ENCODE data around the gene DTX1.
"Not testable (repeated sequence)": the region's sequence is repeated elsewhere in the genome, so short reads cannot be mapped to it uniquely, and the experiment has no call there.

The DTX1 gene

DNA sequence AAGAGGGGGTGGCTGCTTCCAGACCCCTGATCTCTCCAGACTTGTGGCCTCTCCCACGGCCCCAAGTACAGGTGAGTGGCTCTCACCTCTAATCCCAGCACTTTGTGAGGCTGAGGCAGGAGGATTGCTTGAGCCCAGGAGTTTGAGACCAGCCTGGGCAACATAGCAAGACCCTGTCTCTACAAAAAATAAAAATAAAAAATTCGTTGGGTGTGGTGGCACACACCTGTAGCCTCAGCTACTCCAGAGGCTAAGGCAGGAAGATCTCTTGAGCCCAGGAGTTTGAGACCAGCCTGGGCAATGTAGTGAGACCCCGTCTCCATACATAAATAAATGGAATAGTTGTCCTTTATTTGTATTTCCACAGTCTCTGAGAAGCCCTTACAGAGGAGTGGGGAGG, 85.2 kb downstream of the DTX1 start:
- CTCF ChIA-PET, result interaction anchor here (1.2 to 11.0 kb wide), 3 partner anchors 9 to 19 kb away, joined by 3 to 149 read pairs (median 4); partner anchors contain the start of gene CFAP73
- WGBS (ENCODE audit: insufficient coverage), result 80% methylated on average over 1 of the region's 3 CpGs
- H3K4me3 ChIP-seq (ENCODE audit: control insufficient read depth in 1 of 7, extremely low read depth in 1 of 7, insufficient read depth in 4 of 7, low read depth in 2 of 7, low read length in 6 of 7); H3K9me3 ChIP-seq (ENCODE audit: control extremely low read depth in 1 of 5, control insufficient read depth in 4 of 5, insufficient read depth in 2 of 5, low read depth in 1 of 5, low read length in 4 of 5); H3K27me3 ChIP-seq (replicated peaks in 2 of 5; ENCODE audit: control insufficient read depth in 4 of 5, insufficient read depth in 5 of 5, low read length in 4 of 5); DNase-seq; POLR2A ChIA-PET; H3K36me3 ChIP-seq (ENCODE audit: control insufficient read depth in 4 of 4, insufficient read depth in 4 of 4, low read length in 3 of 4); H3K27ac ChIP-seq (ENCODE audit: insufficient read depth in 1 of 2, low read depth in 1 of 2, low read length in 2 of 2, poor library complexity in 1 of 2, severe bottlenecking in 2 of 2): not testable (repeated sequence)
- H3K4me1 ChIP-seq (ENCODE audit: control extremely low read depth in 1 of 4, control insufficient read depth in 4 of 4, insufficient read depth in 4 of 4, low read length in 3 of 4), result peaks cover 0 to 25% (median 14%) of the 10 kb centered on the region in 4 experiments

DNA sequence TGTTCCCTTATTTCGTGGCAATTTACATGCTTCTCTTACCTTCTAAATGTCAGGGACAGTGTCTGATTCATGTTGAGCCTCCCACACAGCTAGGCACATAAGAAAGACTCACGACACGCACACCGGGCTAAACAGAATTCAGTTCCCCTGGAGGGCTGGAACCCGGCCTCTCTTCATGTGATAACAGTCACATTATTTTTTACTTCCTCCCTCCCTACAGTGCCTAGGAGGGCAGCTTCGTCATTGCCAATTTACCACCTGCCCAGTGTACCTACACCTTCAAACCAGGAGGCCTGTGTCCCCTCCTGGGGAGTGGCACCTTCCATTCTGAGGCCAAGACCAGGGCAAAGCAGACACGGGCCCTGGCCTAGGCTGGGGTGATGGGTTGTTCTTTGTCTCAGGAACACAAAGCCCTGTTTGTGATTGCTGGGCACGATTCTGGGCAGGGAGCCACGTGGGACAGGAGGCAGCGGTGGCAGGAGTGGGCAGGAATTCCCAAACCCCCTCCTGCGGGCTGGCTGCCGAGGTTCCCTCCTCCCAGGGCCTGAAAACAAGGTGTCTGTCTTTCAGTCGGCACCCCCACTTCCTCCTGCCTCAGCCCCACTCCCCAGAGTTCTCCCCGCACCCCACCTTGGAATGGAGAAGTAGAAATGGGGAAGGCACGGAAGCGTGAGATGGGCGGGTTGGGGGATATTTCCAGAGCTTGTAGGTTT, 85.8 kb downstream of the DTX1 start:
- Histone ChIP-seq H3K4me1 (ENCODE audit: control extremely low read depth in 1 of 4, control insufficient read depth in 4 of 4, insufficient read depth in 4 of 4, low read length in 3 of 4) (peaks cover 0 to 21% (median 14%) of the 10 kb centered on the region in 4 experiments), H3K36me3 (ENCODE audit: control insufficient read depth in 4 of 4, insufficient read depth in 4 of 4, low read length in 3 of 4) (no peaks in the 10 kb centered on the region), H3K9me3 (ENCODE audit: control extremely low read depth in 1 of 5, control insufficient read depth in 4 of 5, insufficient read depth in 2 of 5, low read depth in 1 of 5, low read length in 4 of 5) (peaks cover 0 to 2% (median 0%) of the 10 kb centered on the region in 5 experiments), H3K4me3 (ENCODE audit: control insufficient read depth in 1 of 7, extremely low read depth in 1 of 7, insufficient read depth in 4 of 7, low read depth in 2 of 7, low read length in 6 of 7) (peak overlapping the region in 2 of 7 experiments; percentile 0 to 14), H3K27me3 (replicated peaks in 2 of 5; ENCODE audit: control insufficient read depth in 4 of 5, insufficient read depth in 5 of 5, low read length in 4 of 5) (no peaks in the 10 kb centered on the region), H3K27ac (ENCODE audit: insufficient read depth in 1 of 2, low read depth in 1 of 2, low read length in 2 of 2, poor library complexity in 1 of 2, severe bottlenecking in 2 of 2) (peak overlapping the region in 1 of 2 experiments; percentile 45)
- 35% methylated on average over 8 of the region's 17 CpGs for WGBS (ENCODE audit: insufficient coverage)
- ChIA-PET CTCF (interaction anchor here (1.0 to 11.0 kb wide), 4 partner anchors 8 to 19 kb away, joined by 4 to 149 read pairs (median 4); partner anchors contain the start of gene CFAP73), POLR2A (no interaction called here)
- peak; percentile 40 to 86 (median 86) for DNase-seq

DNA sequence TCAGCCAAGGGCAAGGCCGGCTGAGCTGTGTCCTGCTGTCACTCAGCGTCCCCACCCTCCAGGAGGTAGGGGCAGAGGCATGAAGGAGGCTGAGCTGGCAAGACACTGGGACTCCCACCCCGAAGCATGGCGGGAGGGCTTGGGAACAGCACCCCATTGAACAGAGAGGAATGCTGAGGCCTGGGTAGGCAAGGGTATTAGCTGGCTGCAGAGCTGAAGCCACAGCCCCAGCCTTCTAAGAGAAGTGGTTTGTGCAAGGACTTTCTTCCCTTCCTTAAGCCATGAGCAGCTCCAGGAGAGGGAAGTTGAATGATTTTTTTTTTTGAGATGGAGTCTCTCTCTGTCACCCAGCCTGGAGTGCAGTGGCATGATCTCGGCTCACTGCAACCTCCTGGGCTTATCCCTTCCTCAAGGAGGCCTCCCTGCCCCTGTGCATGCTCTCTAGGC, 86.4 kb downstream of the DTX1 start:
- CTCF ChIA-PET, result interaction anchor here (1.0 to 11.0 kb wide), 4 partner anchors 7 to 18 kb away, joined by 4 to 149 read pairs (median 4); partner anchors contain the start of gene CFAP73
- 41% methylated on average over 4 of the region's 5 CpGs for WGBS (ENCODE audit: insufficient coverage)
- Histone ChIP-seq H3K4me1 (ENCODE audit: control extremely low read depth in 1 of 4, control insufficient read depth in 4 of 4, insufficient read depth in 4 of 4, low read length in 3 of 4) (peaks cover 0 to 21% (median 14%) of the 10 kb centered on the region in 4 experiments), H3K36me3 (ENCODE audit: control insufficient read depth in 4 of 4, insufficient read depth in 4 of 4, low read length in 3 of 4) (no peaks in the 10 kb centered on the region), H3K4me3 (ENCODE audit: control insufficient read depth in 1 of 7, extremely low read depth in 1 of 7, insufficient read depth in 4 of 7, low read depth in 2 of 7, low read length in 6 of 7) (no peak overlapping the region), H3K27me3 (replicated peaks in 2 of 5; ENCODE audit: control insufficient read depth in 4 of 5, insufficient read depth in 5 of 5, low read length in 4 of 5) (no peaks in the 10 kb centered on the region), H3K27ac (ENCODE audit: insufficient read depth in 1 of 2, low read depth in 1 of 2, low read length in 2 of 2, poor library complexity in 1 of 2, severe bottlenecking in 2 of 2) (no peak overlapping the region), H3K9me3 (ENCODE audit: control extremely low read depth in 1 of 5, control insufficient read depth in 4 of 5, insufficient read depth in 2 of 5, low read depth in 1 of 5, low read length in 4 of 5) (peaks cover 0 to 2% (median 0%) of the 10 kb centered on the region in 5 experiments)
- no peak for DNase-seq
- POLR2A ChIA-PET, result no interaction called here

DNA sequence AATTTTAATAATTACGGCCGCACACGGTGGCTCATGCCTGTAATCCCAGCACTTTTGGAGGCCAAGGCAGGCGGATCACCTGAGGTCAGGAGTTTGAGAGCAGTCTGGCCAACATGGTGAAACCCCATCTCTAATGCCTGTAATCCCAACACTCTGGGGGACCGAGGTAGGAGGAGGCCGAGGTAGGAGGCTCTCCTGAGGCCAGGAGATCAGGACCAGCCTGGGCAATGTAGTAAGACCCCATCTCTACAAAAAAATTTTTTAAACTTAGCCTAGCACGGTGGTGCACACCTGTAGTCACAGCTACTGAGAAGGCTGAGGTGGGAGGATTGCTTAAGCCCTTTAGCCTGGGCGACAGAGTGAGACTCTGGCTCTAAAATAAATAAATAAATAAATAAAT, 87.4 kb downstream of the DTX1 start:
- ChIA-PET CTCF (interaction anchor here (1.3 to 12.7 kb wide), 3 partner anchors 6 to 30 kb away, joined by 4 to 149 read pairs (median 7); partner anchors contain the start of gene RASAL1), POLR2A (no interaction called here)
- Histone ChIP-seq H3K27me3 (replicated peaks in 2 of 5; ENCODE audit: control insufficient read depth in 4 of 5, insufficient read depth in 5 of 5, low read length in 4 of 5) (no peaks in the 10 kb centered on the region), H3K27ac (ENCODE audit: insufficient read depth in 1 of 2, low read depth in 1 of 2, low read length in 2 of 2, poor library complexity in 1 of 2, severe bottlenecking in 2 of 2) (no peak overlapping the region), H3K9me3 (ENCODE audit: control extremely low read depth in 1 of 5, control insufficient read depth in 4 of 5, insufficient read depth in 2 of 5, low read depth in 1 of 5, low read length in 4 of 5) (peaks cover 0 to 2% (median 0%) of the 10 kb centered on the region in 5 experiments), H3K4me3 (ENCODE audit: control insufficient read depth in 1 of 7, extremely low read depth in 1 of 7, insufficient read depth in 4 of 7, low read depth in 2 of 7, low read length in 6 of 7) (no peak overlapping the region), H3K4me1 (ENCODE audit: control extremely low read depth in 1 of 4, control insufficient read depth in 4 of 4, insufficient read depth in 4 of 4, low read length in 3 of 4) (peaks cover 0 to 21% (median 14%) of the 10 kb centered on the region in 4 experiments), H3K36me3 (ENCODE audit: control insufficient read depth in 4 of 4, insufficient read depth in 4 of 4, low read length in 3 of 4) (no peaks in the 10 kb centered on the region)
- WGBS (ENCODE audit: insufficient coverage), result 92% methylated on average over 2 of the region's 8 CpGs
- DNase-seq, result no peak

DNA sequence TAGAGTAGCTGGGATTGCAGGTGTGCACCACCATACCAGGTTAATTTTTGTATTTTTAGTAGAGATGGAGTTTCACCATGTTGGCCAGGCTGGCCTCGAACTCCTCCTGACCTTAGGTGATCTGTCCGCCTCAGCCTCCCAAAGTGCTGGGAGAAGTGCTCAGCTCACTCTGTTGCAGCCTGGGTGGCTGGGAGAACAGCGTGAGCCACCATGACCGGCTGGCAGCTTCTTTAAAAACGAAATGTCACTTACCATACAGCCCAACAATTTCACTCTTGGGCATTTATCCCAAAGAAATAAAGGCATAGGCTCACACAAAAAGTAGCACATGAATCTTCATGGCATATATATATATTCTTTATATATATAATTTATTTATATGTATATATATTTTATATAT, 88.3 kb downstream of the DTX1 start:
- POLR2A ChIA-PET, result no interaction called here
- peaks cover 0 to 21% (median 20%) of the 10 kb centered on the region in 4 experiments for H3K4me1 ChIP-seq (ENCODE audit: control extremely low read depth in 1 of 4, control insufficient read depth in 4 of 4, insufficient read depth in 4 of 4, low read length in 3 of 4)
- no peak for DNase-seq
- peaks cover 0 to 2% (median 0%) of the 10 kb centered on the region in 5 experiments for H3K9me3 ChIP-seq (ENCODE audit: control extremely low read depth in 1 of 5, control insufficient read depth in 4 of 5, insufficient read depth in 2 of 5, low read depth in 1 of 5, low read length in 4 of 5)
- H3K27ac ChIP-seq (ENCODE audit: insufficient read depth in 1 of 2, low read depth in 1 of 2, low read length in 2 of 2, poor library complexity in 1 of 2, severe bottlenecking in 2 of 2), result no peak overlapping the region
- 100% methylated on average over 3 of the region's 5 CpGs for WGBS (ENCODE audit: insufficient coverage)
- H3K4me3 ChIP-seq (ENCODE audit: control insufficient read depth in 1 of 7, extremely low read depth in 1 of 7, insufficient read depth in 4 of 7, low read depth in 2 of 7, low read length in 6 of 7), result no peak overlapping the region
- CTCF ChIA-PET, result interaction anchor here (0.9 to 12.7 kb wide), 4 partner anchors 7 to 29 kb away, joined by 3 to 149 read pairs (median 6); partner anchors contain the start of gene RASAL1
- peaks cover 0 to 2% (median 0%) of the 10 kb centered on the region in 5 experiments for H3K27me3 ChIP-seq (replicated peaks in 2 of 5; ENCODE audit: control insufficient read depth in 4 of 5, insufficient read depth in 5 of 5, low read length in 4 of 5)
- no peaks in the 10 kb centered on the region for H3K36me3 ChIP-seq (ENCODE audit: control insufficient read depth in 4 of 4, insufficient read depth in 4 of 4, low read length in 3 of 4)

DNA sequence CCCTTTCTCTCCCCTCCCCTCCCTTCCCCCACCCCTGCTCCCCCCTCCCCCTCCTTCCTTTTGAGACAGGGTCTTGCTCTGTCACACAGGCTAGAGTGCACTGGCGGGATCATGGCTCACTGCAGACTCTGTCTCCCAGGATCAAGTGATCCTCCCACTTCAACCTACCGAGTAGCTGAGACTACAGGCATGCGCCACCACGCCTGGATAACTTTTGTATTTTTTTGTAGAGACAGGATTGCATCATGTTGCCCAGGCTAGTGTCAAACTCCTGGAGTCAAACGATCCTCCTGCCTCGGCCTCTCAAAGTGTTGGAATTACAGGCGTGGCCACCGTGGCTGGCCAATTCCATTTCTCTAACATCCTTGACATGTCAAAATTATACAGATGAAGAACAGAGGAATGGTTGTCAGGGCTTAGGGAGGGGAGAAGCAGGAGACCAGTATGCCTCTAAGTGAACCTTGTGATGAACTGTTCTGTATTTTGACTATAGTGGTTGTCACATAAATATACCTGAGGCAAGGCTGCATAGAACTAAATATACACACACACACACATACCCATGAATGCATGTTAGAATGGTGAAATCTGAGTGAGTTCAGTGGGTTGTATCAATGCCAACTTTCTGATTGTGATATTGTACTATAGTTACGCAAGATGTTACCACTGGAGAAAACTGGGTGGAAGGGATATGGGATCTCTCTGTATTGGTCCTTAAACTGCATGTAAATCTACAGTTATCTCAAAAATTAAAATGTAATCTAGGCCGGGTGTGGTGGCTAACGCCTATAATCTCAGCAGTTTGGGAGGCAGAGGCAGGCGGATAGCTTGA, 89.4 kb downstream of the DTX1 start:
- no peak overlapping the region for H3K27ac ChIP-seq (ENCODE audit: insufficient read depth in 1 of 2, low read depth in 1 of 2, low read length in 2 of 2, poor library complexity in 1 of 2, severe bottlenecking in 2 of 2)
- peaks cover 0 to 26% (median 21%) of the 10 kb centered on the region in 4 experiments for H3K4me1 ChIP-seq (ENCODE audit: control extremely low read depth in 1 of 4, control insufficient read depth in 4 of 4, insufficient read depth in 4 of 4, low read length in 3 of 4)
- ChIA-PET POLR2A (no interaction called here), CTCF (interaction anchor here (2.4 to 12.7 kb wide), 2 partner anchors 8 to 28 kb away, joined by 7 to 149 read pairs; partner anchors contain the start of gene RASAL1)
- H3K27me3 ChIP-seq (replicated peaks in 2 of 5; ENCODE audit: control insufficient read depth in 4 of 5, insufficient read depth in 5 of 5, low read length in 4 of 5), result peaks cover 0 to 3% (median 0%) of the 10 kb centered on the region in 5 experiments
- no peaks in the 10 kb centered on the region for H3K36me3 ChIP-seq (ENCODE audit: control insufficient read depth in 4 of 4, insufficient read depth in 4 of 4, low read length in 3 of 4)
- H3K4me3 ChIP-seq (ENCODE audit: control insufficient read depth in 1 of 7, extremely low read depth in 1 of 7, insufficient read depth in 4 of 7, low read depth in 2 of 7, low read length in 6 of 7), result no peak overlapping the region
- WGBS (ENCODE audit: insufficient coverage), result 95% methylated on average over 6 of the region's 12 CpGs
- no peak for DNase-seq
- peaks cover 0 to 2% (median 0%) of the 10 kb centered on the region in 5 experiments for H3K9me3 ChIP-seq (ENCODE audit: control extremely low read depth in 1 of 5, control insufficient read depth in 4 of 5, insufficient read depth in 2 of 5, low read depth in 1 of 5, low read length in 4 of 5)

Measured in common myeloid progenitor, CD34-positive (primary cell).